ENCODE data around the gene CTNND2.

CTNND2 gene, protein sequence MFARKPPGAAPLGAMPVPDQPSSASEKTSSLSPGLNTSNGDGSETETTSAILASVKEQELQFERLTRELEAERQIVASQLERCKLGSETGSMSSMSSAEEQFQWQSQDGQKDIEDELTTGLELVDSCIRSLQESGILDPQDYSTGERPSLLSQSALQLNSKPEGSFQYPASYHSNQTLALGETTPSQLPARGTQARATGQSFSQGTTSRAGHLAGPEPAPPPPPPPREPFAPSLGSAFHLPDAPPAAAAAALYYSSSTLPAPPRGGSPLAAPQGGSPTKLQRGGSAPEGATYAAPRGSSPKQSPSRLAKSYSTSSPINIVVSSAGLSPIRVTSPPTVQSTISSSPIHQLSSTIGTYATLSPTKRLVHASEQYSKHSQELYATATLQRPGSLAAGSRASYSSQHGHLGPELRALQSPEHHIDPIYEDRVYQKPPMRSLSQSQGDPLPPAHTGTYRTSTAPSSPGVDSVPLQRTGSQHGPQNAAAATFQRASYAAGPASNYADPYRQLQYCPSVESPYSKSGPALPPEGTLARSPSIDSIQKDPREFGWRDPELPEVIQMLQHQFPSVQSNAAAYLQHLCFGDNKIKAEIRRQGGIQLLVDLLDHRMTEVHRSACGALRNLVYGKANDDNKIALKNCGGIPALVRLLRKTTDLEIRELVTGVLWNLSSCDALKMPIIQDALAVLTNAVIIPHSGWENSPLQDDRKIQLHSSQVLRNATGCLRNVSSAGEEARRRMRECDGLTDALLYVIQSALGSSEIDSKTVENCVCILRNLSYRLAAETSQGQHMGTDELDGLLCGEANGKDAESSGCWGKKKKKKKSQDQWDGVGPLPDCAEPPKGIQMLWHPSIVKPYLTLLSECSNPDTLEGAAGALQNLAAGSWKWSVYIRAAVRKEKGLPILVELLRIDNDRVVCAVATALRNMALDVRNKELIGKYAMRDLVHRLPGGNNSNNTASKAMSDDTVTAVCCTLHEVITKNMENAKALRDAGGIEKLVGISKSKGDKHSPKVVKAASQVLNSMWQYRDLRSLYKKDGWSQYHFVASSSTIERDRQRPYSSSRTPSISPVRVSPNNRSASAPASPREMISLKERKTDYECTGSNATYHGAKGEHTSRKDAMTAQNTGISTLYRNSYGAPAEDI (N-terminal part only)

DNA sequence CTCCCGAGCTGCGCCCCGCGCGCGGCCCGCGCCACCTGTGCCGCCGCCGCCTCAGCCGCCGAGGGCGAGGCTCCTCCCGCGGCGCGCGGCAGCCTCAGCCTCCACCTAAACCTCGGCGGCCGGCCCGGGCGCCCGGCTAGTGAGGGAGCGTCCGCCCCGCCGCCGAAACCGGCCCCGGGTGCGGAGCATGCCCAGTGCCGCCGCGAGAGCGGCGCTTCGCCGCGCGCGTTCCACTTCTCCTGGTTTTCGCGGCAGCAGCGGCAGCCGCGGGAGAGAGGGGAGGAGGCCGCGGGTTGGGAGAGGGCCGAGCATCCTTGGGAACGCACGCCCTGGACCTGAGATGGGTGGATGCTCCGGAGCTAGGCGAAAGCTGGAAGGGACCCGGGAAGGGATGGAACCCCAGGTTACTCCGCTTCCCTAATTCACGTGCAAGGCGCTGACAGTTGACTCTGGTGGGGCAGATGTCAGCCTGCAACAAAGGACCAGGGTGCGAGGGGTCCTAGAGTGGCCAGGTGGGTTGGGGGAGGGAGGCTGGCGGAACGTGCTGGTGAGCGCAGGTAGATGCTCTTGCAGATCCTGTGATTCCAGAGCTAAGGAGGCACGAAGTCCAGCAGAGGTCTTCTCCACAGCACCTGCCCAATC lies at the start of gene CTNND2:
CTNND2 (minus strand) TSS at position 182 of the 642 bp plus-strand sequence. CDS start 593 bp downstream, outside the sequence.
- H3K4me1 ChIP-seq, result no peaks in the 10 kb centered on the region
- no peak within 1 kb of the TSS for H3K27ac ChIP-seq
- H3K4me2 ChIP-seq, result no peak within 1 kb of the TSS
- no peak for TF ChIP-seq Cebpa-rat (IDR thresholded peaks at IDR 0.05)
- no peak within 1 kb of the TSS for H3K9ac ChIP-seq
- H3K9me3 ChIP-seq (replicated peaks in 1 of 11), result peaks cover 10 to 24% (median 17%) of the 10 kb centered on the region in 11 experiments; a peak in 19 of 22 replicates
- no peaks in the 10 kb centered on the region for H3K27me3 ChIP-seq
- H3K4me3 ChIP-seq, result no peak within 1 kb of the TSS
- H3K36me3 ChIP-seq, result no peaks in the 10 kb centered on the region
- no peaks in the 10 kb centered on the region for H4K20me1 ChIP-seq

DNA sequence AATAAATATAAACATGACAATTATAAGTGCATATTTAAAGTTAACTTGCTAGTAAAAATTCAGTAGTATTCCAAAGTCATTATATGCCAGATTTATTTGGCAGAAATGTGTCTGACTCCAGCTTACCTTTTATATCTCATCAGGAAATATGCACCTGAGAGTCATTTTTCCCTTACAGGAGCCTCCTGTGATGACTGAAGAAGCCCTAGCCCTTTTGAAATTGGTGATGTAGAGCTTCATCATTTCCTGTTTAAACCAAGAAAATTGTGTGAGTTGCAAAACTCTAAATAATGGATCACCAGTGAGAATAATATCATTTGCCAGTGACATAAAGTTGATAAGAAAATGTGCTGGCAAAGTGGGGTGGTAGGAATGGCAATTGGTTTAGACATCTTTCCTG lies 42.1 kb upstream of the CTNND2 start:
- H3K4me3 ChIP-seq, result no peak overlapping the region
- H3K27ac ChIP-seq, result no peak overlapping the region
- peaks cover 0 to 9% (median 0%) of the 10 kb centered on the region in 11 experiments; a peak in 2 of 22 replicates for H3K9me3 ChIP-seq (replicated peaks in 1 of 11)
- TF ChIP-seq Cebpa-rat (IDR thresholded peaks at IDR 0.05), result no peak
- no peak overlapping the region for H3K4me2 ChIP-seq
- no peaks in the 10 kb centered on the region; a peak in 1 of 20 replicates for H3K4me1 ChIP-seq
- H3K9ac ChIP-seq, result no peak overlapping the region
- no peaks in the 10 kb centered on the region for H3K36me3 ChIP-seq
- H3K27me3 ChIP-seq, result no peaks in the 10 kb centered on the region
- no peaks in the 10 kb centered on the region for H4K20me1 ChIP-seq

DNA sequence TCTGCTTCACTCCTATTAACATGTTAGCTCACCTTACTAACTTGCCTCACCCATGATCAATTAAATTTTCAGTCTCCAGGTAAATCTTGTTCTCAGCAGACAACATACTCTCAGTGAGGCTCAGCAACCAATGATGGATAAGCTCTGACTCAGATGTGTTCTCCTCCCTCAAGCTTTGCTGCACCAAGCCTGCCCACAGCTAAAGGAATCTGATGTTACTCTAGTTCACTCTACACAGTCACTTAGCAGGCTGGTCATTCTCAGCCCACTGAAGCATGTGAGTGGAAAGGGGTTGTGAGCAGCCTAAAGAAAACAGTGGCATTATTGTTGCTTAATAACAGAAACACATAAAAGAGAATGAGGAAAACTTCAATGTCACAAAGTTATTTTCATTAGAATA lies 37.3 kb upstream of the CTNND2 start:
- Histone ChIP-seq H3K27me3 (no peaks in the 10 kb centered on the region), H3K27ac (no peak overlapping the region), H3K4me2 (no peak overlapping the region), H3K4me3 (no peak overlapping the region), H3K9me3 (replicated peaks in 1 of 11) (peaks cover 0 to 9% (median 0%) of the 10 kb centered on the region in 11 experiments; a peak in 2 of 22 replicates), H3K36me3 (no peaks in the 10 kb centered on the region), H3K4me1 (no peaks in the 10 kb centered on the region; a peak in 1 of 20 replicates), H3K9ac (no peak overlapping the region), H4K20me1 (no peaks in the 10 kb centered on the region)
- no peak for TF ChIP-seq Cebpa-rat (IDR thresholded peaks at IDR 0.05)

DNA sequence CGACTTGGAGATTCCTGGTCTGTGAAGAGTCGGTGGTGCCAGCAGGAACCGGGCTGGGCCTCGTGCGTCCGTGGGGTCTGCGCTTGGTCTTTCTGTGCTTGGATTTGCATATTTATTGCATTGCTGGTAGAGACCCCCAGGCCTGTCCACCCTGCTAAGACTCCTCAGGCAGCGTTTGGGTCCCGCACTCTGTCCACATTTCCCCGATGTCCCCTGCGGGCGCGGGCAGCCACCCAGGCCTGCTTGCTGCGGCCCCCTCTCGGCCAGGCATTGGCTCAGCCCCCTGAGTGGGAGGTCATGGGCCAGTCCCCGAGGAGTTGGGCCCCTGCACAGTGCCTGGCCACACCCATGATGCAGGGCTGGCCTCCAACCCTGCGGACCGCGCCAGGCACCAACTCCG lies 27.4 kb upstream of the CTNND2 start:
- Histone ChIP-seq H3K9me3 (replicated peaks in 1 of 11) (no peaks in the 10 kb centered on the region), H3K9ac (no peak overlapping the region), H4K20me1 (no peaks in the 10 kb centered on the region), H3K4me2 (no peak overlapping the region), H3K4me3 (no peak overlapping the region), H3K4me1 (no peaks in the 10 kb centered on the region; a peak in 1 of 20 replicates), H3K27ac (no peak overlapping the region), H3K36me3 (no peaks in the 10 kb centered on the region), H3K27me3 (no peaks in the 10 kb centered on the region)
- TF ChIP-seq Cebpa-rat (IDR thresholded peaks at IDR 0.05), result no peak

DNA sequence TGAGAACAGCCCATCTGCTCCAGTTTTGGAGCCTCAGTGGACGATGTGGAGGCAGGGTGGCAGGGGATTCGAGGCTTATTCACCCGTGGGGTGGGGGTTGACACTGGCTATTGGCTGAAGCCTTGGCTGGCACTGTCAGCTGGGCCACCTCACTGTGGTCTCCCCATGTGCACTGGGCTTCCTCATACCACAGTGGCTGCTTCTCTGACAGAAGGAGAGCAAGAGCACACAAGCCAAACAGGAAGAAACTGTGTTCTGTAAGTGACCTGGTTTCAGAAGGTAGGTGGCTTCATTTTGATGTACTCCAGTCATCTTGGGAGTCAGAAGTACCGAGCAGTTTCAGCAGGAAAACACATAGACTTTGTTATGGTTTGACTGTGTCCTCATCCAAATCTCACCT lies 24.7 kb upstream of the CTNND2 start:
- H3K36me3 ChIP-seq, result no peaks in the 10 kb centered on the region
- no peaks in the 10 kb centered on the region for H4K20me1 ChIP-seq
- H3K4me2 ChIP-seq, result no peak overlapping the region
- H3K4me3 ChIP-seq, result no peak overlapping the region
- H3K9ac ChIP-seq, result no peak overlapping the region
- H3K27ac ChIP-seq, result no peak overlapping the region
- H3K27me3 ChIP-seq, result no peaks in the 10 kb centered on the region
- H3K9me3 ChIP-seq (replicated peaks in 1 of 11), result peaks cover 0 to 6% (median 0%) of the 10 kb centered on the region in 11 experiments; a peak in 3 of 22 replicates
- no peak for TF ChIP-seq Cebpa-rat (IDR thresholded peaks at IDR 0.05)
- H3K4me1 ChIP-seq, result no peaks in the 10 kb centered on the region; a peak in 1 of 20 replicates

DNA sequence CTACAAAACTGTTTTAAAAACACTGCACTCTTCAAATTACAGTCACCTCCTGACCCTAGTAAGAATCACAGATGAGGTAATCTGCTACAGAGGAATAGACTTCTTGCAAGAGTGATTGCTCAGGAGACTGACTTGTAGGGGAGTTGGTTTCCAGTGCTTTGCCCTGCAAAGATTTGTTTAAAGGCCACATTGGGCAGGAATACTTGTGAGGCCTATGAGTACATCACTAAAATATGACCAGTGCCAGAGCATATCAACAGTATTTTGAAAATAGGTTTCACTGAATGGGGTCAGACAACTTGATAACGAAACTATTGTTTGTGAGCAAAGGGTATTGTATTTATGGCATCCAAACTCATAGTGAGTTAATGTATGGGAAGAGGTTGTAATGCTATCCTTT lies 21.5 kb upstream of the CTNND2 start:
- no peaks in the 10 kb centered on the region; a peak in 1 of 20 replicates for H3K4me1 ChIP-seq
- no peak overlapping the region for H3K4me3 ChIP-seq
- H3K9me3 ChIP-seq (replicated peaks in 1 of 11), result peaks cover 10 to 19% (median 15%) of the 10 kb centered on the region in 11 experiments; a peak in 20 of 22 replicates
- no peak overlapping the region for H3K27ac ChIP-seq
- no peak overlapping the region for H3K9ac ChIP-seq
- H3K36me3 ChIP-seq, result no peaks in the 10 kb centered on the region
- H4K20me1 ChIP-seq, result no peaks in the 10 kb centered on the region
- no peak for TF ChIP-seq Cebpa-rat (IDR thresholded peaks at IDR 0.05)
- no peak overlapping the region for H3K4me2 ChIP-seq
- H3K27me3 ChIP-seq, result no peaks in the 10 kb centered on the region

GRCh38 chr5:11922394-11922793 lies 18.1 kb upstream of the CTNND2 start:
- no peaks in the 10 kb centered on the region for H4K20me1 ChIP-seq
- no peaks in the 10 kb centered on the region for H3K36me3 ChIP-seq
- H3K4me2 ChIP-seq, result no peak overlapping the region
- no peaks in the 10 kb centered on the region for H3K27me3 ChIP-seq
- no peak for TF ChIP-seq Cebpa-rat (IDR thresholded peaks at IDR 0.05)
- no peak overlapping the region for H3K4me3 ChIP-seq
- no peak overlapping the region for H3K27ac ChIP-seq
- H3K9me3 ChIP-seq (replicated peaks in 1 of 11), result peaks cover 10 to 19% (median 15%) of the 10 kb centered on the region in 11 experiments; a peak in 20 of 22 replicates
- no peak overlapping the region for H3K9ac ChIP-seq
- no peaks in the 10 kb centered on the region for H3K4me1 ChIP-seq

DNA sequence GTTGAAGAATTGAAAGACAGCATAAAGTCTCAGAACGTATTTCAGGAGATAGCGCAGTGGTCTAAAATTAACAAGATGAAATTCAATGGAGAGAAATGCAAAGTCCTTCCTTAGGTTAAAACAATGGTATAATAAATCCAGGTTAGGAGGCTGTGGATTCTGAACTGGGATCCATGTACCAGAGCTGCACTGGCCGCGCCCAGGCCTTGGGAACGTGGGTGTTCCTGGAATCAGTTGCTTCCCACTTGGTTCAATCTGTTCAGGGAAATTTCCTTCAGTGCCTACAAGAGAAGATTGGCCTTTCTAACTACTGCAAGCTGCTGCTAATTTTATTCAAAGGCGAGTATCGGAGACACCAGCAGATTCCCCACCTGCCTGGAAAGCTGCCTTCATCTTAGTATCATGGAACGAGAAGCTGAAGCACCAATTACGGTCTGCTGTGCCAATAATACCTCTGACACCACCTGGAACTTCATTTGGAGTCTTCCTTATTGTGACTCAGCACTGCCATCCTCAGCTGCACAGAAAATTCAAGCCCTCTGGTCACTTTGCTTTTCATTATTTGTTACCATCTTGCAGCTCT lies 14.3 kb upstream of the CTNND2 start:
- no peak overlapping the region for H3K4me3 ChIP-seq
- peaks cover 9 to 19% (median 12%) of the 10 kb centered on the region in 11 experiments; a peak in 20 of 22 replicates for H3K9me3 ChIP-seq (replicated peaks in 1 of 11)
- no peak overlapping the region for H3K27ac ChIP-seq
- H3K9ac ChIP-seq, result no peak overlapping the region
- no peaks in the 10 kb centered on the region for H4K20me1 ChIP-seq
- H3K36me3 ChIP-seq, result no peaks in the 10 kb centered on the region
- H3K27me3 ChIP-seq, result no peaks in the 10 kb centered on the region
- no peak overlapping the region for H3K4me2 ChIP-seq
- no peak for TF ChIP-seq Cebpa-rat (IDR thresholded peaks at IDR 0.05)
- no peaks in the 10 kb centered on the region for H3K4me1 ChIP-seq
